HepG2 (cell line): ENCODE results near the gene HSPA1B. TPM values are rescaled to one million over a fixed set of nuclear protein-coding genes. Genes with fewer than 3 reads are reported as not detected.
A peak's percentile ranks its signal among the peaks of the same experiment; 100 is the strongest.

Experiments used
- AGO2 ChIP-seq: fragments of 200-400 bp; formaldehyde crosslinking; optimal IDR thresholded peaks from 2 replicates; pipeline ENCODE3; 2017; ENCODE audit warnings: mild to moderate bottlenecking, low read depth, low read length, moderate library complexity
- BHLHE40 ChIP-seq: IDR thresholded peaks from 2 replicates; pipeline ENCODE4 v1.6.1; 2011; ENCODE audit warnings: low read length, improper control_type of control experiment
- CEBPB ChIP-seq: IDR thresholded peaks from 2 replicates; pipeline ENCODE4 v1.6.1; 2011; ENCODE audit warnings: low read depth, low read length, improper control_type of control experiment, borderline replicate concordance
- CENPX ChIP-seq: sonication (generic); formaldehyde crosslinking; IDR thresholded peaks from 2 replicates; pipeline ENCODE4 v1.9.0; 2021; ENCODE audit warnings: mild to moderate bottlenecking, missing genetic modification reagents, moderate library complexity
- GATAD2A ChIP-seq: IDR thresholded peaks from 2 replicates; pipeline ENCODE4 v1.6.1; 2016
- JUN ChIP-seq: sonication (generic); formaldehyde crosslinking; IDR thresholded peaks from 2 replicates; pipeline ENCODE4 v1.4.0; 2020; ENCODE audit warnings: mild to moderate bottlenecking, missing genetic modification reagents
- KDM3A ChIP-seq: IDR thresholded peaks from 2 replicates; pipeline ENCODE4 v1.6.1; 2018; ENCODE audit warnings: low read depth, missing compliant biosample characterization
- KLF11 ChIP-seq: IDR thresholded peaks from 2 replicates; pipeline ENCODE4 v1.6.1; 2016; ENCODE audit warnings: missing compliant biosample characterization
- MAF1 ChIP-seq: sonication (generic); formaldehyde crosslinking; IDR thresholded peaks from 2 replicates; pipeline ENCODE4 v1.5.0; 2020; ENCODE audit warnings: missing genetic modification reagents, borderline replicate concordance
- MEIS2 ChIP-seq: sonication (generic); formaldehyde crosslinking; IDR thresholded peaks from 2 replicates; pipeline ENCODE4 v1.9.0; 2021; ENCODE audit warnings: mild to moderate bottlenecking, missing genetic modification reagents
- MTF2 ChIP-seq: sonication (generic); formaldehyde crosslinking; IDR thresholded peaks from 2 replicates; pipeline ENCODE4 v1.5.0; 2020; ENCODE audit warnings: missing genetic modification reagents, borderline replicate concordance
- NFIB ChIP-seq: sonication (generic); formaldehyde crosslinking; IDR thresholded peaks from 2 replicates; pipeline ENCODE4 v1.9.0; 2021; ENCODE audit warnings: missing genetic modification reagents, mild to moderate bottlenecking, borderline replicate concordance
- NR2F2 ChIP-seq: IDR thresholded peaks from 2 replicates; pipeline ENCODE4 v1.6.1; 2012; ENCODE audit warnings: low read depth, inconsistent platforms, borderline replicate concordance
- POGZ ChIP-seq: sonication (generic); formaldehyde crosslinking; IDR thresholded peaks from 2 replicates; pipeline ENCODE4 v1.4.0; 2020; ENCODE audit warnings: mild to moderate bottlenecking, missing genetic modification reagents
- REPIN1 ChIP-seq: sonication (generic); formaldehyde crosslinking; IDR thresholded peaks from 2 replicates; pipeline ENCODE4 v1.8.0; 2022; ENCODE audit warnings: missing genetic modification reagents, low read depth, mild to moderate bottlenecking, borderline replicate concordance
- RFXANK ChIP-seq: IDR thresholded peaks from 2 replicates; pipeline ENCODE4 v1.6.1; 2016
- ZFP37 ChIP-seq: sonication (generic); formaldehyde crosslinking; IDR thresholded peaks from 2 replicates; pipeline ENCODE4 v1.4.0; 2020; ENCODE audit warnings: missing genetic modification reagents, borderline replicate concordance
- ZFP41 ChIP-seq: sonication (generic); formaldehyde crosslinking; IDR thresholded peaks from 2 replicates; pipeline ENCODE4 v1.4.0; 2020; ENCODE audit warnings: mild to moderate bottlenecking, missing genetic modification reagents, borderline replicate concordance
- ZNF160 ChIP-seq: sonication (generic); formaldehyde crosslinking; IDR thresholded peaks from 2 replicates; pipeline ENCODE4 v1.8.0; 2022; ENCODE audit warnings: mild to moderate bottlenecking, inconsistent platforms, missing genetic modification reagents
- ZNF225 ChIP-seq: sonication (generic); formaldehyde crosslinking; IDR thresholded peaks from 2 replicates; pipeline ENCODE4 v1.4.0; 2020; ENCODE audit warnings: mild to moderate bottlenecking, missing genetic modification reagents
- ZNF350 ChIP-seq: sonication (generic); formaldehyde crosslinking; IDR thresholded peaks from 2 replicates; pipeline ENCODE4 v1.4.0; 2020; ENCODE audit warnings: mild to moderate bottlenecking, low read depth, missing genetic modification reagents, borderline replicate concordance
- ZNF431 ChIP-seq: sonication (generic); formaldehyde crosslinking; IDR thresholded peaks from 2 replicates; pipeline ENCODE4 v1.9.0; 2022; ENCODE audit warnings: missing genetic modification reagents, low read depth, mild to moderate bottlenecking, borderline replicate concordance
- ZNF569 ChIP-seq: sonication (generic); formaldehyde crosslinking; IDR thresholded peaks from 2 replicates; pipeline ENCODE4 v1.5.0; 2020; ENCODE audit warnings: mild to moderate bottlenecking, missing genetic modification reagents, moderate library complexity, borderline replicate concordance
- ZNF615 ChIP-seq: sonication (generic); formaldehyde crosslinking; IDR thresholded peaks from 2 replicates; pipeline ENCODE4 v1.5.0; 2020; ENCODE audit warnings: mild to moderate bottlenecking, missing genetic modification reagents, borderline replicate concordance
- ZNF616 ChIP-seq: sonication (generic); formaldehyde crosslinking; IDR thresholded peaks from 2 replicates; pipeline ENCODE4 v1.5.0; 2020; ENCODE audit warnings: low read depth, mild to moderate bottlenecking, missing genetic modification reagents
- ZNF678 ChIP-seq: sonication (generic); formaldehyde crosslinking; IDR thresholded peaks from 2 replicates; pipeline ENCODE4 v1.4.0; 2020; ENCODE audit warnings: mild to moderate bottlenecking, missing genetic modification reagents
- ZNF766 ChIP-seq: sonication (generic); formaldehyde crosslinking; IDR thresholded peaks from 2 replicates; pipeline ENCODE4 v1.5.0; 2020; ENCODE audit warnings: missing genetic modification reagents, borderline replicate concordance
- ZNF768 ChIP-seq: sonication (generic); formaldehyde crosslinking; IDR thresholded peaks from 2 replicates; pipeline ENCODE4 v1.4.0; 2020; ENCODE audit warnings: missing genetic modification reagents
- ZSCAN12 ChIP-seq: sonication (generic); formaldehyde crosslinking; IDR thresholded peaks from 2 replicates; pipeline ENCODE4 v1.9.0; 2021; ENCODE audit warnings: mild to moderate bottlenecking, missing genetic modification reagents
- polyA plus RNA-seq, 8 experiments: library from polyadenylated mRNA; depleted of rRNA in 3 of 8; stranded (reverse) in 7 of 8; unstranded in 1 of 8; fragments of >200 nt; fragmentation: Illumina TruSeq in 4 of 8; extraction: Trizol in 4 of 8; gene quantifications; 2 replicates each; pipeline versions ENCODE4 v1.2.1 to v1.2.3, GENCODE V29; 2011 to 2016; ENCODE audit warnings: low read depth in 4 of 8, missing spikeins in 1 of 8, mixed read lengths in 1 of 8; ENCODE audit not compliant: insufficient read depth in 1 of 8
- total RNA-seq, 5 experiments: library from RNA; depleted of rRNA; stranded (reverse); fragments of >200 nt; fragmentation: Illumina TruSeq; extraction: Trizol; gene quantifications; 2 replicates each; pipeline ENCODE4 v1.2.3, GENCODE V29; 2016; ENCODE audit warnings: low read depth in 1 of 5
- TF ChIP-seq, protein P1 (sequence below): sonication (generic); formaldehyde crosslinking; IDR thresholded peaks from 2 replicates; pipeline ENCODE4 v1.4.0; 2020; ENCODE audit warnings: missing genetic modification reagents
- TF ChIP-seq, protein P2 (sequence below): sonication (generic); formaldehyde crosslinking; IDR thresholded peaks from 2 replicates; pipeline ENCODE4 v1.4.0; 2020; ENCODE audit warnings: missing genetic modification reagents

Gene HSPA1B
- total and polyA plus RNA-seq, 2 of the 13 experiments (the other 11 are each of a cell fraction or from before 2014, with no cell fraction given) = 26.0 to 186 TPM

DNA sequence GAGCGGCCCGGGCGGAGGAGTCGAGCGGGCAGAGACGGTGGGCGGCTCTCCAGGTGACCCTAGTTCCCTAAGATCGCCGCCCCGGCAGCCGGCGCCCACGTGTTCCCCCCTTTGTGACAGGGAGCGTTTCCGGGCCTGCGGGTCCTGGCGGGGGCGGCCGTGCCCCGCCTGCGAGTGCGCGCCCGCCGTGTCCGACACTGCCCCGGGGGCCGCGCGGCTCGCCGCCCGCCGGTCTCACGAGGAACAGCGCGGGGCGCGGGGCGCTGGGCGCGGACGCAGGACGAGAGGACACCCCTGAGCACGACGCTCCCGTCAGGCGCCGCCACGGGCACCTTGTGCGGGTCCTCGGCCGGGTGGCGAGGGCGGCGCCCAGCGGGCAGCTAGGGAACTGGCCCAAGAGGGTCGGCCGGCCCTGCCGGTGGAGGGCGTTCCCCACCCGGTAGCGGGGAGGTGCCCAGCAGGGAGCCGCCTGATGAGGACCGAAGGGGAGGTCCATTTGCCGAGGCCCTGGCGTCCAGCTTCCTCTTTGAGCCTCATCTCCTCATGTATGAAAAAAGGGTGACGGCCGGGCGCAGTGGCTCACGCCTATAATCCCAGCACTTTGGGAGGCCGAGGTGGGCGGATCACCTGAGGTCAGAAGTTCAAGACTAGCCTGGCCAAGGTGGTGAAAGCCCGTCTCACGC lies 31.8 kb upstream of the HSPA1B start, which contains the start of gene VARS1 (continued):
- TF ChIP-seq ZNF678 (CRISPR knock-in tag) = peak; percentile 76; the same call in 1 of the 2 replicates
- peak; percentile 79; the same call in 1 of the 2 replicates for TF ChIP-seq MAF1
- TF ChIP-seq CEBPB = no peak
- TF ChIP-seq, protein P1, sequence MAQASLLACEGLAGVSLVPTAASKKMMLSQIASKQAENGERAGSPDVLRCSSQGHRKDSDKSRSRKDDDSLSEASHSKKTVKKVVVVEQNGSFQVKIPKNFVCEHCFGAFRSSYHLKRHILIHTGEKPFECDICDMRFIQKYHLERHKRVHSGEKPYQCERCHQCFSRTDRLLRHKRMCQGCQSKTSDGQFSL = 0 out of 2 replicates have a peak, but pooled peaks have one; percentile 43
- TF ChIP-seq, protein P2, sequence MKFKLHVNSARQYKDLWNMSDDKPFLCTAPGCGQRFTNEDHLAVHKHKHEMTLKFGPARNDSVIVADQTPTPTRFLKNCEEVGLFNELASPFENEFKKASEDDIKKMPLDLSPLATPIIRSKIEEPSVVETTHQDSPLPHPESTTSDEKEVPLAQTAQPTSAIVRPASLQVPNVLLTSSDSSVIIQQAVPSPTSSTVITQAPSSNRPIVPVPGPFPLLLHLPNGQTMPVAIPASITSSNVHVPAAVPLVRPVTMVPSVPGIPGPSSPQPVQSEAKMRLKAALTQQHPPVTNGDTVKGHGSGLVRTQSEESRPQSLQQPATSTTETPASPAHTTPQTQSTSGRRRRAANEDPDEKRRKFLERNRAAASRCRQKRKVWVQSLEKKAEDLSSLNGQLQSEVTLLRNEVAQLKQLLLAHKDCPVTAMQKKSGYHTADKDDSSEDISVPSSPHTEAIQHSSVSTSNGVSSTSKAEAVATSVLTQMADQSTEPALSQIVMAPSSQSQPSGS (CRISPR knock-in tag) = no peak; the same call in 1 of the 2 replicates
- TF ChIP-seq ZNF225 (CRISPR knock-in tag) = peak; percentile 4; the same call in 1 of the 2 replicates
- TF ChIP-seq ZNF768 = peak; percentile 68; the same call in 1 of the 2 replicates
- TF ChIP-seq REPIN1 = no peak; the same call in 1 of the 2 replicates
- TF ChIP-seq MEIS2 (CRISPR knock-in tag) = peak; percentile 88
- peak; percentile 69; the same call in 1 of the 2 replicates for TF ChIP-seq ZNF350 (CRISPR knock-in tag)
- TF ChIP-seq POGZ = peak; percentile 89
- TF ChIP-seq ZNF431 (CRISPR knock-in tag) = peak; percentile 0; the same call in 1 of the 2 replicates
- no peak; the same call in 1 of the 2 replicates for TF ChIP-seq ZNF766 (CRISPR knock-in tag)
- TF ChIP-seq KDM3A (CRISPR knock-in tag) = peak; percentile 87; the same call in 1 of the 2 replicates
- no peak for TF ChIP-seq KLF11 (CRISPR knock-in tag)
- no peak for TF ChIP-seq ZNF569
- no peak; the same call in 1 of the 2 replicates for TF ChIP-seq ZNF616 (CRISPR knock-in tag)
- no peak for TF ChIP-seq CENPX (CRISPR knock-in tag)
- TF ChIP-seq AGO2 = peak; percentile 66
- TF ChIP-seq ZFP41 (CRISPR knock-in tag) = peak; percentile 35; the same call in 1 of the 2 replicates
- no peak for TF ChIP-seq ZNF615 (CRISPR knock-in tag)
- peak; percentile 34; the same call in 1 of the 2 replicates for TF ChIP-seq GATAD2A (CRISPR knock-in tag)
- TF ChIP-seq BHLHE40 = no peak; the same call in 1 of the 2 replicates
- peak; percentile 29; the same call in 1 of the 2 replicates for TF ChIP-seq RFXANK
- no peak; the same call in 1 of the 2 replicates for TF ChIP-seq NR2F2
- TF ChIP-seq NFIB = no peak
- no peak for TF ChIP-seq ZSCAN12 (CRISPR knock-in tag)
- no peak; the same call in none of the 2 replicates for TF ChIP-seq ZFP37 (CRISPR knock-in tag)
- no peak; the same call in 1 of the 2 replicates for TF ChIP-seq JUN
- TF ChIP-seq MTF2 (CRISPR knock-in tag) = peak; percentile 79; the same call in 1 of the 2 replicates
- TF ChIP-seq ZNF160 (CRISPR knock-in tag) = no peak; the same call in 1 of the 2 replicates
